PFSK-1 (cell line): ENCODE data around the gene USP14.

Source experiments
- POLR2AphosphoS5 ChIP-seq: IDR thresholded peaks from 2 replicates; pipeline ENCODE4 v1.6.1; 2012; ENCODE audit warnings: low read depth, mild to moderate bottlenecking, control low read depth, low read length, moderate library complexity
- SIN3A ChIP-seq: IDR thresholded peaks from 2 replicates; pipeline ENCODE4 v1.6.1; 2012; ENCODE audit warnings: mild to moderate bottlenecking, low read length, moderate library complexity, borderline replicate concordance; ENCODE audit not compliant: insufficient read depth
- TAF1 ChIP-seq: IDR thresholded peaks from 2 replicates; pipeline ENCODE4 v1.6.1; 2012; ENCODE audit warnings: low read length, control low read depth, borderline replicate concordance; ENCODE audit not compliant: insufficient read depth
- TF ChIP-seq, protein P1 (sequence below), 2 experiments: IDR thresholded peaks; 2 replicates each; pipeline versions ENCODE4 v1.6.1 to v1.8.0; 2011 to 2012; ENCODE audit warnings: low read depth in 2 of 2, low read length in 2 of 2, control low read depth in 1 of 2, inconsistent platforms in 1 of 2, mild to moderate bottlenecking in 1 of 2, moderate library complexity in 1 of 2; ENCODE audit not compliant: insufficient read depth in 1 of 2

DNA sequence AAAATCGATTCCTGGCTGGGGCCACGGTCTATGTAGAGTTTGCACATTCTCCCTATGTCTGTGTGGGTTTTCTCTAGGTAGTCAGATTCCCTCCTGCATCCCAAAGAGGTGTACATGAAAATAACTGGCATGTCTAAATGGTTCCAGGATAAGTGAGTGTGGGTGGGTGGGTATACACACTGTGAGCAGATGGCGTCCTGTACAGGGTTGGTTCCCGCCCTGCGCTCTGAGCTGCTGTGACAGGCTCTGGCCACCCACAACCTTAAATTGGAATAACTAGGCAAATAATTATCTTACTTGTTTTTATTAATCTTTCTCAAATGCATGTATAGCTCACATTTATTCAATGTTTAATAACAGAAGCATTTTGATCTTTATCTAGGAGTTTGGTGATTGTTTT is 93.2 kb downstream of the USP14 start:
- TF ChIP-seq POLR2AphosphoS5 = no peak
- TF ChIP-seq, protein P1, sequence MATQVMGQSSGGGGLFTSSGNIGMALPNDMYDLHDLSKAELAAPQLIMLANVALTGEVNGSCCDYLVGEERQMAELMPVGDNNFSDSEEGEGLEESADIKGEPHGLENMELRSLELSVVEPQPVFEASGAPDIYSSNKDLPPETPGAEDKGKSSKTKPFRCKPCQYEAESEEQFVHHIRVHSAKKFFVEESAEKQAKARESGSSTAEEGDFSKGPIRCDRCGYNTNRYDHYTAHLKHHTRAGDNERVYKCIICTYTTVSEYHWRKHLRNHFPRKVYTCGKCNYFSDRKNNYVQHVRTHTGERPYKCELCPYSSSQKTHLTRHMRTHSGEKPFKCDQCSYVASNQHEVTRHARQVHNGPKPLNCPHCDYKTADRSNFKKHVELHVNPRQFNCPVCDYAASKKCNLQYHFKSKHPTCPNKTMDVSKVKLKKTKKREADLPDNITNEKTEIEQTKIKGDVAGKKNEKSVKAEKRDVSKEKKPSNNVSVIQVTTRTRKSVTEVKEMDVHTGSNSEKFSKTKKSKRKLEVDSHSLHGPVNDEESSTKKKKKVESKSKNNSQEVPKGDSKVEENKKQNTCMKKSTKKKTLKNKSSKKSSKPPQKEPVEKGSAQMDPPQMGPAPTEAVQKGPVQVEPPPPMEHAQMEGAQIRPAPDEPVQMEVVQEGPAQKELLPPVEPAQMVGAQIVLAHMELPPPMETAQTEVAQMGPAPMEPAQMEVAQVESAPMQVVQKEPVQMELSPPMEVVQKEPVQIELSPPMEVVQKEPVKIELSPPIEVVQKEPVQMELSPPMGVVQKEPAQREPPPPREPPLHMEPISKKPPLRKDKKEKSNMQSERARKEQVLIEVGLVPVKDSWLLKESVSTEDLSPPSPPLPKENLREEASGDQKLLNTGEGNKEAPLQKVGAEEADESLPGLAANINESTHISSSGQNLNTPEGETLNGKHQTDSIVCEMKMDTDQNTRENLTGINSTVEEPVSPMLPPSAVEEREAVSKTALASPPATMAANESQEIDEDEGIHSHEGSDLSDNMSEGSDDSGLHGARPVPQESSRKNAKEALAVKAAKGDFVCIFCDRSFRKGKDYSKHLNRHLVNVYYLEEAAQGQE (IDR thresholded peaks at IDR 0.05; ENCODE audit: insufficient read depth in 1 of 2, low read depth in 2 of 2, low read length in 2 of 2) = no peak
- no peak for TF ChIP-seq TAF1
- no peak for TF ChIP-seq SIN3A
